LoVo (cell line): ENCODE measurements around the gene STAT5B.
"Not testable (repeated sequence)": the region's sequence is repeated elsewhere in the genome, so short reads cannot be mapped to it uniquely, and the experiment has no call there.

ENCODE experiments used
- DNase-seq: peaks from one replicate; pipeline ENCODE4 v3.0.0-alpha.2; 2016; ENCODE audit warnings: low spot score

Gene STAT5B

GRCh38 chr17:42233156-42233555 lies 43.0 kb downstream of the STAT5B start:
- DNase-seq, result no peak

GRCh38 chr17:42230225-42230624 lies 46.0 kb downstream of the STAT5B start:
- no peak for DNase-seq

- DNase-seq, result no peak
These were observed 48.1 kb downstream of the STAT5B start for GRCh38 chr17:42227849-42228700.

- DNase-seq, result no peak
These were observed 50.5 kb downstream of the STAT5B start for GRCh38 chr17:42225646-42226045.

GRCh38 chr17:42224651-42225050 lies 51.5 kb downstream of the STAT5B start:
- no peak for DNase-seq

GRCh38 chr17:42221886-42222745 lies 54.1 kb downstream of the STAT5B start:
- DNase-seq, result no peak

- not testable (repeated sequence) for DNase-seq
These were observed 56.9 kb downstream of the STAT5B start for GRCh38 chr17:42219280-42219679.

- DNase-seq, result no peak
These were observed 62.0 kb downstream of the STAT5B start for GRCh38 chr17:42214156-42214555.

- DNase-seq, result no peak
These were observed 63.8 kb downstream of the STAT5B start for GRCh38 chr17:42212382-42212781.

GRCh38 chr17:42211921-42212341 lies 64.3 kb downstream of the STAT5B start:
- not testable (repeated sequence) for DNase-seq

GRCh38 chr17:42210046-42210445 lies 66.1 kb downstream of the STAT5B start:
- no peak for DNase-seq

GRCh38 chr17:42206153-42206612 lies 70.0 kb downstream of the STAT5B start:
- DNase-seq, result not testable (repeated sequence)

GRCh38 chr17:42203354-42203753 lies 72.8 kb downstream of the STAT5B start:
- DNase-seq, result no peak

GRCh38 chr17:42202696-42203095 lies 73.5 kb downstream of the STAT5B start:
- DNase-seq, result no peak

- no peak for DNase-seq
These were observed 74.0 kb downstream of the STAT5B start for GRCh38 chr17:42202159-42202558.

GRCh38 chr17:42201458-42201772 lies 74.8 kb downstream of the STAT5B start:
- no peak for DNase-seq

GRCh38 chr17:42200706-42201457 lies 75.3 kb downstream of the STAT5B start:
- no peak for DNase-seq

GRCh38 chr17:42199416-42200011 lies 76.7 kb downstream of the STAT5B start:
- DNase-seq, result no peak

- DNase-seq, result no peak
These were observed 77.3 kb downstream of the STAT5B start for GRCh38 chr17:42198897-42199296.

GRCh38 chr17:42197564-42198156 lies 78.5 kb downstream of the STAT5B start:
- DNase-seq, result no peak
